ENCODE data around the gene BICC1.

The BICC1 gene

GRCh38 chr10:58754469-58755339, 242.0 kb downstream of the BICC1 start:
- Histone ChIP-seq H3K9ac (ENCODE audit: low read length) (no peak overlapping the region), H4K20me1 (ENCODE audit: insufficient read depth, low read length) (no peaks in the 10 kb centered on the region), H3K4me1 (ENCODE audit: insufficient read depth, low read length, severe bottlenecking) (no peaks in the 10 kb centered on the region), H3K9me2 (ENCODE audit: low read depth, low read length) (no peaks in the 10 kb centered on the region), H3K4me2 (ENCODE audit: low read length) (no peak overlapping the region), H3K4me3 (ENCODE audit: low read depth, low read length, poor library complexity, severe bottlenecking) (no peak overlapping the region), H2AFZ (ENCODE audit: low read length) (no peak overlapping the region), H3K9me3 (ENCODE audit: low read length) (no peaks in the 10 kb centered on the region), H3K27me3 (ENCODE audit: insufficient read depth, low read length) (no peaks in the 10 kb centered on the region; the same call in 1 of the 2 replicates), H3K36me3 (ENCODE audit: insufficient read depth, low read length) (no peaks in the 10 kb centered on the region), H3K79me2 (ENCODE audit: insufficient read depth, low read length) (no peaks in the 10 kb centered on the region), H3K27ac (ENCODE audit: low read depth, low read length, poor library complexity, severe bottlenecking) (no peak overlapping the region), H3F3A (ENCODE audit: insufficient read depth, low read length) (no peaks in the 10 kb centered on the region)
- TF ChIP-seq CTCF (IDR thresholded peaks at IDR 0.05; ENCODE audit: low read length): no peak
- TF ChIP-seq EZH2 (IDR thresholded peaks at IDR 0.05; ENCODE audit: borderline replicate concordance, low read length): no peak

- no peaks in the 10 kb centered on the region for H3K9me2 ChIP-seq (ENCODE audit: low read depth, low read length)
- TF ChIP-seq EZH2 (IDR thresholded peaks at IDR 0.05; ENCODE audit: borderline replicate concordance, low read length) (no peak), CTCF (IDR thresholded peaks at IDR 0.05; ENCODE audit: low read length) (no peak)
- H3K27ac ChIP-seq (ENCODE audit: low read depth, low read length, poor library complexity, severe bottlenecking): no peak overlapping the region
- H3K9me3 ChIP-seq (ENCODE audit: low read length): no peaks in the 10 kb centered on the region
- no peak overlapping the region for H3K9ac ChIP-seq (ENCODE audit: low read length)
- H3K4me1 ChIP-seq (ENCODE audit: insufficient read depth, low read length, severe bottlenecking): no peaks in the 10 kb centered on the region
- H3K4me3 ChIP-seq (ENCODE audit: low read depth, low read length, poor library complexity, severe bottlenecking): no peak overlapping the region
- H3F3A ChIP-seq (ENCODE audit: insufficient read depth, low read length): no peaks in the 10 kb centered on the region
- H3K4me2 ChIP-seq (ENCODE audit: low read length): no peak overlapping the region
- no peaks in the 10 kb centered on the region; the same call in 1 of the 2 replicates for H3K27me3 ChIP-seq (ENCODE audit: insufficient read depth, low read length)
- no peak overlapping the region for H2AFZ ChIP-seq (ENCODE audit: low read length)
- H3K79me2 ChIP-seq (ENCODE audit: insufficient read depth, low read length): no peaks in the 10 kb centered on the region
- H4K20me1 ChIP-seq (ENCODE audit: insufficient read depth, low read length): no peaks in the 10 kb centered on the region
- H3K36me3 ChIP-seq (ENCODE audit: insufficient read depth, low read length): no peaks in the 10 kb centered on the region
Measured at GRCh38 chr10:58755340-58755610, 242.6 kb downstream of the BICC1 start.

- Histone ChIP-seq H2AFZ (ENCODE audit: low read length) (no peak overlapping the region), H3F3A (ENCODE audit: insufficient read depth, low read length) (no peaks in the 10 kb centered on the region), H3K36me3 (ENCODE audit: insufficient read depth, low read length) (no peaks in the 10 kb centered on the region), H3K9ac (ENCODE audit: low read length) (no peak overlapping the region), H3K4me1 (ENCODE audit: insufficient read depth, low read length, severe bottlenecking) (no peaks in the 10 kb centered on the region), H3K9me2 (ENCODE audit: low read depth, low read length) (no peaks in the 10 kb centered on the region), H3K27ac (ENCODE audit: low read depth, low read length, poor library complexity, severe bottlenecking) (no peak overlapping the region), H3K4me2 (ENCODE audit: low read length) (no peak overlapping the region), H3K27me3 (ENCODE audit: insufficient read depth, low read length) (no peaks in the 10 kb centered on the region; the same call in 1 of the 2 replicates), H3K4me3 (ENCODE audit: low read depth, low read length, poor library complexity, severe bottlenecking) (no peak overlapping the region), H4K20me1 (ENCODE audit: insufficient read depth, low read length) (no peaks in the 10 kb centered on the region), H3K79me2 (ENCODE audit: insufficient read depth, low read length) (no peaks in the 10 kb centered on the region), H3K9me3 (ENCODE audit: low read length) (no peaks in the 10 kb centered on the region)
- no peak for TF ChIP-seq CTCF (IDR thresholded peaks at IDR 0.05; ENCODE audit: low read length)
- TF ChIP-seq EZH2 (IDR thresholded peaks at IDR 0.05; ENCODE audit: borderline replicate concordance, low read length): no peak
Measured at GRCh38 chr10:58755677-58756076, 243.0 kb downstream of the BICC1 start.

All from OCI-LY1 (cell line).